LNCaP clone FGC (cell line): ENCODE data around the gene CKAP5.

ENCODE experiments used
- DNase-seq: peaks from one replicate; pipeline ENCODE4 v3.0.0-alpha.2; 2011; ENCODE audit warnings: low read depth
- H3K4me3 ChIP-seq: 2 replicates; pipeline ENCODE4 v1.5.1; 2011; ENCODE audit warnings: mild to moderate bottlenecking, low read depth, low read length, control low read depth
- CTCF ChIP-seq: IDR thresholded peaks from 2 replicates; pipeline ENCODE4 v1.5.1; 2012; ENCODE audit warnings: mild to moderate bottlenecking; ENCODE audit not compliant: control insufficient read depth, insufficient read depth; ENCODE audit errors: extremely low read depth

CKAP5 gene

GRCh38 chr11:46729110-46730027, 116.7 kb downstream of the CKAP5 start:
- no peak for DNase-seq
- TF ChIP-seq CTCF = no peak
- no peak overlapping the region for H3K4me3 ChIP-seq

- no peak for DNase-seq
- H3K4me3 ChIP-seq = no peak overlapping the region
- TF ChIP-seq CTCF = no peak
Measured at GRCh38 chr11:46728659-46729040, 117.4 kb downstream of the CKAP5 start.

- no peak overlapping the region for H3K4me3 ChIP-seq
- TF ChIP-seq CTCF = no peak
- DNase-seq = no peak
Measured at GRCh38 chr11:46727952-46728658, 118.0 kb downstream of the CKAP5 start.

GRCh38 chr11:46726206-46726862, 119.7 kb downstream of the CKAP5 start:
- no peak for TF ChIP-seq CTCF
- no peak overlapping the region for H3K4me3 ChIP-seq
- DNase-seq = no peak

- no peak for TF ChIP-seq CTCF
- H3K4me3 ChIP-seq = no peak overlapping the region
- DNase-seq = no peak
Measured at GRCh38 chr11:46725338-46726205, 120.5 kb downstream of the CKAP5 start.

GRCh38 chr11:46724088-46724487, 122.0 kb downstream of the CKAP5 start:
- DNase-seq = no peak
- TF ChIP-seq CTCF = no peak
- no peak overlapping the region for H3K4me3 ChIP-seq
